Measurements from ENCODE around the gene CTNND2.

Gene CTNND2

GRCh38 chr5:11611011-11611410 lies 293.2 kb downstream of the CTNND2 start:
- ATAC-seq (ENCODE audit: insufficient read depth, low read depth) (no peak), DNase-seq (no peak)
- no peak overlapping the region for H3K4me3 ChIP-seq (ENCODE audit: low read depth in 1 of 2, low read length in 2 of 2)
- H3K9me3 ChIP-seq (ENCODE audit: insufficient read depth, low read length, severe bottlenecking): no peaks in the 10 kb centered on the region
- no peaks in the 10 kb centered on the region for H4K20me1 ChIP-seq (ENCODE audit: insufficient read depth, low read length)
- H3K27me3 ChIP-seq (ENCODE audit: insufficient read depth, low read length, poor library complexity): no peaks in the 10 kb centered on the region
- no peaks in the 10 kb centered on the region for H3K79me2 ChIP-seq (ENCODE audit: insufficient read depth, low read length)
- no peaks in the 10 kb centered on the region for H3K36me3 ChIP-seq (ENCODE audit: insufficient read depth, low read length)
- no peak overlapping the region for H2AFZ ChIP-seq (ENCODE audit: low read depth, low read length)
- no peak overlapping the region for H3K27ac ChIP-seq (ENCODE audit: low read length)
- H3K4me1 ChIP-seq (ENCODE audit: insufficient read depth, low read length): no peaks in the 10 kb centered on the region
- TF ChIP-seq CTCF (IDR thresholded peaks at IDR 0.05; ENCODE audit: borderline replicate concordance, extremely low read depth, low read length, poor library complexity, severe bottlenecking): no peak
- no peak for TF ChIP-seq EZH2 (IDR thresholded peaks at IDR 0.05; ENCODE audit: borderline replicate concordance, low read depth, low read length, severe bottlenecking)
- H3K9ac ChIP-seq (ENCODE audit: low read depth, low read length): no peak overlapping the region
- no peak overlapping the region for H3K4me2 ChIP-seq (ENCODE audit: insufficient read depth, low read length)

- H3K4me2 ChIP-seq (ENCODE audit: insufficient read depth, low read length): no peak overlapping the region
- no peak for DNase-seq
Observed at GRCh38 chr5:11609570-11610303, 294.5 kb downstream of the CTNND2 start.

GRCh38 chr5:11608530-11608929 lies 295.7 kb downstream of the CTNND2 start:
- no peaks in the 10 kb centered on the region for H3K4me1 ChIP-seq (ENCODE audit: insufficient read depth, low read length)
- no peak for TF ChIP-seq CTCF (IDR thresholded peaks at IDR 0.05; ENCODE audit: borderline replicate concordance, extremely low read depth, low read length, poor library complexity, severe bottlenecking)
- TF ChIP-seq EZH2 (IDR thresholded peaks at IDR 0.05; ENCODE audit: borderline replicate concordance, low read depth, low read length, severe bottlenecking): no peak
- H3K36me3 ChIP-seq (ENCODE audit: insufficient read depth, low read length): no peaks in the 10 kb centered on the region
- no peak overlapping the region for H3K9ac ChIP-seq (ENCODE audit: low read depth, low read length)
- no peak overlapping the region for H3K4me3 ChIP-seq (ENCODE audit: low read depth in 1 of 2, low read length in 2 of 2)
- H3K9me3 ChIP-seq (ENCODE audit: insufficient read depth, low read length, severe bottlenecking): no peaks in the 10 kb centered on the region
- no peak overlapping the region for H3K27ac ChIP-seq (ENCODE audit: low read length)
- ATAC-seq (ENCODE audit: insufficient read depth, low read depth) (no peak), DNase-seq (no peak)
- H3K27me3 ChIP-seq (ENCODE audit: insufficient read depth, low read length, poor library complexity): no peaks in the 10 kb centered on the region
- no peak overlapping the region for H2AFZ ChIP-seq (ENCODE audit: low read depth, low read length)
- H4K20me1 ChIP-seq (ENCODE audit: insufficient read depth, low read length): no peaks in the 10 kb centered on the region
- no peaks in the 10 kb centered on the region for H3K79me2 ChIP-seq (ENCODE audit: insufficient read depth, low read length)
- H3K4me2 ChIP-seq (ENCODE audit: insufficient read depth, low read length): no peak overlapping the region

More at GRCh38 chr5:11609570-11610303, 294.5 kb downstream of the CTNND2 start:
- Histone ChIP-seq H3K4me1 (ENCODE audit: insufficient read depth, low read length) (no peaks in the 10 kb centered on the region), H3K27me3 (ENCODE audit: insufficient read depth, low read length, poor library complexity) (no peaks in the 10 kb centered on the region), H3K27ac (ENCODE audit: low read length) (no peak overlapping the region), H3K9ac (ENCODE audit: low read depth, low read length) (no peak overlapping the region), H2AFZ (ENCODE audit: low read depth, low read length) (no peak overlapping the region), H3K9me3 (ENCODE audit: insufficient read depth, low read length, severe bottlenecking) (no peaks in the 10 kb centered on the region), H3K79me2 (ENCODE audit: insufficient read depth, low read length) (no peaks in the 10 kb centered on the region), H3K36me3 (ENCODE audit: insufficient read depth, low read length) (no peaks in the 10 kb centered on the region), H4K20me1 (ENCODE audit: insufficient read depth, low read length) (no peaks in the 10 kb centered on the region), H3K4me3 (ENCODE audit: low read depth in 1 of 2, low read length in 2 of 2) (no peak overlapping the region)
- no peak for TF ChIP-seq CTCF (IDR thresholded peaks at IDR 0.05; ENCODE audit: borderline replicate concordance, extremely low read depth, low read length, poor library complexity, severe bottlenecking)
- no peak for TF ChIP-seq EZH2 (IDR thresholded peaks at IDR 0.05; ENCODE audit: borderline replicate concordance, low read depth, low read length, severe bottlenecking)
- ATAC-seq (ENCODE audit: insufficient read depth, low read depth): no peak

All from DND-41 (cell line).